ENCODE data around the gene CASZ1. TPM values are rescaled to one million over a fixed set of nuclear protein-coding genes. Genes with fewer than 3 reads are reported as not detected.
A peak's percentile ranks its signal among the peaks of the same experiment; 100 is the strongest.

Gene CASZ1
- total RNA-seq, 1 donor from 2014 or later: 11.8 TPM

DNA sequence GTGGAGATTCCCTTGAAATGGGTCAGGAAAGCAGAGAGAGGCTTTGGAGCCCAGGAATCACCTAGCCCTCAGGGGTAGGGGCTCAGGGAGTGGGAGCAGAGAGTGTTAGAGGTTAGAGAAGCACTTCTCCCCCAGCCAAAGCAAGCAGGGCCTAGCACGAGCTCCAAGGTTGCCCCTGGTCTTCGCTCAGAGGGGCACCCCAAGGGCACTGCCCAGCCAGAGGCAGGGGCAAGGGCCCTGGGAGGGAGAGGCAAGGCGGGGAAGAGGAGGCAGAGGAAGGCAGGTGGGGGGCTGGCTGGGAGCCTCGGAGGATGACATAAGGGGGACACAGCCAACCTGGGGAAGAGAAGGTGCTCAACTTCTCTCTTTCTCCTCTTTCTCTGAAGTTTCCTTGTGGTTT is 71.9 kb downstream of the CASZ1 start:
- no peak for DNase-seq (ENCODE audit: low read depth)
- TF ChIP-seq, protein P1, sequence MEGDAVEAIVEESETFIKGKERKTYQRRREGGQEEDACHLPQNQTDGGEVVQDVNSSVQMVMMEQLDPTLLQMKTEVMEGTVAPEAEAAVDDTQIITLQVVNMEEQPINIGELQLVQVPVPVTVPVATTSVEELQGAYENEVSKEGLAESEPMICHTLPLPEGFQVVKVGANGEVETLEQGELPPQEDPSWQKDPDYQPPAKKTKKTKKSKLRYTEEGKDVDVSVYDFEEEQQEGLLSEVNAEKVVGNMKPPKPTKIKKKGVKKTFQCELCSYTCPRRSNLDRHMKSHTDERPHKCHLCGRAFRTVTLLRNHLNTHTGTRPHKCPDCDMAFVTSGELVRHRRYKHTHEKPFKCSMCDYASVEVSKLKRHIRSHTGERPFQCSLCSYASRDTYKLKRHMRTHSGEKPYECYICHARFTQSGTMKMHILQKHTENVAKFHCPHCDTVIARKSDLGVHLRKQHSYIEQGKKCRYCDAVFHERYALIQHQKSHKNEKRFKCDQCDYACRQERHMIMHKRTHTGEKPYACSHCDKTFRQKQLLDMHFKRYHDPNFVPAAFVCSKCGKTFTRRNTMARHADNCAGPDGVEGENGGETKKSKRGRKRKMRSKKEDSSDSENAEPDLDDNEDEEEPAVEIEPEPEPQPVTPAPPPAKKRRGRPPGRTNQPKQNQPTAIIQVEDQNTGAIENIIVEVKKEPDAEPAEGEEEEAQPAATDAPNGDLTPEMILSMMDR (conservative IDR thresholded peaks at IDR 0.05; ENCODE audit: low read depth, low read length): no peak
- no peak overlapping the region for H3K4me3 ChIP-seq (ENCODE audit: low read depth, low read length)

DNA sequence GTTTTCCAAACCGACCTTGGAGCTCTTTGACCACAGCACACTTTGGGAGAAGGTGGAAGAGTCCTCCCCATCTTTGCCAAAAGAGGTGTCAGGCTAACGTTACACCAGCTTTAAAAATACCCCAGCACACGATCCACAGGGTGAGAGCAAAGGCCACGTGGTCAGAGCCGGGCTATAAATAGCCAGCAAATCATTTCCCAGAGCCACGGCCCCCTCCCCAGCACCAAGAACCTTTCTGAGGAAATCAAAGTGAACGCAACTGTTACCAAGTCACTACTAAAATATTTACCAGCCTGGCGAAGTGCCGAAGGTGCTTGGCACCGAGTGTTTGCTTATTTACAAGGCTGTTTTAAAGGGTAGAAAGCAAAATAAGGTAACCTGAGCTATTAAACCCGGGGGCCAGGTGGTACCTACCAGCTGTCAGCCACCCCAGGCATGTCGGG is 72.4 kb downstream of the CASZ1 start:
- no peak overlapping the region for H3K4me3 ChIP-seq (ENCODE audit: low read depth, low read length)
- TF ChIP-seq, protein P1 (conservative IDR thresholded peaks at IDR 0.05; ENCODE audit: low read depth, low read length): no peak
- peak; percentile 20 for DNase-seq (ENCODE audit: low read depth)

DNA sequence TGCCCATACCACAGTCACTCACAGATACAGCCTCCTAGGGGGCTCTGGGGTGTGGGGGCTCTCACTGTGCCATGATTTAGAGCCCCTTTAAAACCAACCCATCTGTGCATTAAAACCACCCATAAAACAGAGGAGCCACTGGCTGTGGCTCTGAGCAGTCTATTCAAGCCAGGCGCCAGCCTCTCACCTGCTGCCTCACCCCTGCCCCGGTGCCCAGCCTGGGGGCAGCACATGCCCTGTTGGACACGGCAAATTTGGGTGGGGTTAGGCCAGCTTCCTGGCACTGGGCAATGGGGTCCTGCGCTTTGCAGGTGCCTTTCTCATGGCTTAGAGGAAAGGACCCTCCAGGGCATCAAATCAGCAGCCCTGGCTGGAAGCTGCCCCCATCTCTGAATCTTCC is 73.1 kb downstream of the CASZ1 start:
- no peak for DNase-seq (ENCODE audit: low read depth)
- H3K4me3 ChIP-seq (ENCODE audit: low read depth, low read length): no peak overlapping the region
- TF ChIP-seq, protein P1 (conservative IDR thresholded peaks at IDR 0.05; ENCODE audit: low read depth, low read length): no peak

DNA sequence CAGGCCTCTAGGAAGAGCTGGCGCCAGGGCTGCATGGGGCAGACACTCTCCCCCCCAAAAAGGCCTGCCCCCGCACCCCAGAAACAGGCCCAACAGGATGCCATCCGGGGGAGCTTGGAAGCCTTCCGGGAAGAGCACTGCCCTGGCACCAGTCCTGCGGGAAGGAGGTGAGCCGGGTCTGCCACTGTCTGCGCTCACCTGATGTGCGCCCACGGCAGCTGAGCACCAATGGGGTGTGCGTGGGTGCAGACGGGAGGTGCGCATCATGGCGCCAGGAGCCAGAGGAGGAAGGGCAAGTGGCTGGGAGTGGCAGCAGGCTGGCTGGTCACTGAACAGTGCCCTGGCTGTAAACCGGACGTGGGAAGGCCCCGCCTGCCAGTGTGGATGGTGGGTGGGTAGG is 73.6 kb downstream of the CASZ1 start:
- DNase-seq (ENCODE audit: low read depth): no peak
- H3K4me3 ChIP-seq (ENCODE audit: low read depth, low read length): no peak overlapping the region
- TF ChIP-seq, protein P1 (conservative IDR thresholded peaks at IDR 0.05; ENCODE audit: low read depth, low read length): no peak

DNA sequence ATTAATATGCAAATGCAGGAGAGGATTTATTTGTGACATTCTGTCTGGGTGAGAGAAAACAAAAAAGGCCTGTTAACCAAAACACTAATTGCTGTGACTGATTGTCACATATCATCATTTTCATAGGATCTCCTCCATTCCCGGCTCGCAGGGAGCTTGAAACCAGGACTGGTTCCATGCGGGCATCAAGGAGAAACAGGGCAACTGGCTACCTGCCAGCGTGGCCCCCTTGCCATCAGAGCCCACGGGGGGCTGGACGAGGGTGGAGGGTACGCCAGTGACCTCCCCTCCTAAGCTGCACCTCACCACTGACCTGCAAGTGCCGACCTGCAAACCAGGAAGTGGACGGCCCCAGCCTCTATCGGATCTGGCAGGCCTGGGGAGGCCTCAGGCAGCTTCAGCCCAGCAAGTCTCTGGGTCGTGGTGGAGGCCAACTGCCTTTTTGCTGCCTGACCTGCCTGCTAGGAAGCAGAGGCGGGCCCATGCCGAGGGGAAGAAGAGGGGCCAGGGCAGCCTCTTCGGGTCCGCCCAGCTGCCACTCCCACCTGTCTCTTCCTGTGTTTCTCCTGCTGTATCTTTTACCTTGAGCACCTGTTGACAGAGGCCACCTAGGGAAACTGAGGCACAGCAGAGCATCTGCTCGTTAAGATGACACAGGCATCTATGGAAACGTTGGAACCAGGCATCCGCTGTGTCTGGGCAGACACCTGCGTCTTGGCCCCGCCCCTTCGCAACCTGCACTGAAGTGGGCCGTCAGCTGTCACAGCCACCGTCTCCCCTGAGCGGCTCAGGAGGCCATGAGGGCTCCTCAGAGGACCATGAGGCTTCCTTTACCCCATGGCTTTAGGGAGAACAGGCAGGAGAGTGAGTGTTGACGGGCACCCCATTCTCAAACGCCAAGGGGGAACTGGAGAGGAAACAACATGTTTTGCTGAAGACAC is 74.8 kb downstream of the CASZ1 start:
- TF ChIP-seq, protein P1 (conservative IDR thresholded peaks at IDR 0.05; ENCODE audit: low read depth, low read length): no peak
- no peak for DNase-seq (ENCODE audit: low read depth)
- no peak overlapping the region for H3K4me3 ChIP-seq (ENCODE audit: low read depth, low read length)

DNA sequence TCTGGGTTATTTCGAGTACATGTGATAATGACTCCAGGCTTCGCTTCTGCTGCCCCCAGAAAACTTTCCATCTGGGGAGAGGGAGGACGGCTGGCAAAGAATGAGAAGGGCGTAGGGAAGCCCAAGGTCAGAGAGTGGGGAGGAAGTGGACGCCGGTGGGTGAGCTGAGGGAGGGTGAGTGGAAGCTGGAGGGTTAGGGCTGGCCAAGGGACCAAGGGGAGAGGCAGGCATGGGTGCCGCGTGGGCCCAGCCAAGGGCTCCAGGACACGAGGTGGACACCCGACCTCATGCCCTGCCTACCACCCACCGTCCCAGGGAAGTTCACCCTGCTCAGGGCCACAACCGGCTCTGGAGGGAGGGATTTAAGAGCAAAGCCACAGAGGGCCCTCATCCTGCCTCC is 75.8 kb downstream of the CASZ1 start:
- TF ChIP-seq, protein P1 (conservative IDR thresholded peaks at IDR 0.05; ENCODE audit: low read depth, low read length): no peak
- no peak for DNase-seq (ENCODE audit: low read depth)
- H3K4me3 ChIP-seq (ENCODE audit: low read depth, low read length): no peak overlapping the region

DNA sequence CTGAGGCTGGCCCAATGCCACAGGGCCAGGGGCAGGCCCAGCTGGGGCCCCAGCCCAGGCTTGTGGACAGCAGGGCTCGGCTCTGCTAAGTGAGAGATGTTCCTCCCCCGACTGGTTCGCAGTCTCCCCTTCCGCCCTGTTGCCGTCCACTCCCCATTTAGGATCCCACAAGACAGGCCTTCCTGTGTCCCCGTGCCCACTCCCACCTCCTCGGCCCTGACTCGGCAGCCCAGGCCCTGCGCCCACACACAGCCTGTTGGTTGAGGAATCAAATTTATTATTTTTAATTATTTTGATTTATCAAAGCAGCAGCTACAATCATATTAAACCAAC is 78.4 kb downstream of the CASZ1 start:
- no peak for DNase-seq (ENCODE audit: low read depth)
- TF ChIP-seq, protein P1 (conservative IDR thresholded peaks at IDR 0.05; ENCODE audit: low read depth, low read length): no peak

More for the DNA sequence above, 78.4 kb downstream of the CASZ1 start:
- no peak overlapping the region for H3K4me3 ChIP-seq (ENCODE audit: low read depth, low read length)

All from epithelial cell of proximal tubule (primary cell).